CD14-positive monocyte (primary cell): ENCODE results near the gene IL21R. TPM values are rescaled to one million over a fixed set of nuclear protein-coding genes. Genes with fewer than 3 reads are reported as not detected.

ENCODE experiments used
- DNase-seq, 3 donors: peaks; one replicate each; pipeline ENCODE4 v3.0.0-alpha.2; 2011 to 2022
- H2AFZ ChIP-seq: 2 replicates; pipeline ENCODE4 v1.6.0; 2012; ENCODE audit warnings: mild to moderate bottlenecking, low read depth, low read length, inconsistent platforms; ENCODE audit not compliant: insufficient read depth, poor library complexity, severe bottlenecking
- H3K27ac ChIP-seq, 2 donors: 1 replicate in 1 of 2; 2 replicates in 1 of 2; pipeline ENCODE4 v1.5.1; 2012 to 2013; ENCODE audit warnings: low read length in 2 of 2, control low read depth in 1 of 2, inconsistent platforms in 1 of 2, low read depth in 1 of 2, mild to moderate bottlenecking in 1 of 2
- H3K27me3 ChIP-seq, 2 donors: one replicate each; pipeline versions ENCODE4 v1.6.0 to v1.6.1; 2011 to 2013; ENCODE audit warnings: low read length in 2 of 2; ENCODE audit not compliant: control insufficient read depth in 2 of 2, insufficient read depth in 2 of 2
- H3K36me3 ChIP-seq, 2 donors: replicated peaks in 1 of 2; 1 replicate in 1 of 2; 2 replicates in 1 of 2; pipeline versions ENCODE4 v1.5.1 to v1.6.1; 2012 to 2013; ENCODE audit warnings: low read length in 2 of 2, control low read depth in 1 of 2, inconsistent platforms in 1 of 2, mild to moderate bottlenecking in 1 of 2; ENCODE audit not compliant: insufficient read depth in 2 of 2, control insufficient read depth in 1 of 2
- H3K4me1 ChIP-seq, 2 donors: 1 replicate in 1 of 2; 2 replicates in 1 of 2; pipeline versions ENCODE4 v1.5.1 to v1.6.1; 2012 to 2013; ENCODE audit warnings: low read length in 2 of 2, control low read depth in 1 of 2, inconsistent platforms in 1 of 2, mild to moderate bottlenecking in 1 of 2, moderate library complexity in 1 of 2; ENCODE audit not compliant: insufficient read depth in 2 of 2, control insufficient read depth in 1 of 2
- H3K4me2 ChIP-seq: replicated peaks from 2 replicates; pipeline ENCODE3; 2012; ENCODE audit warnings: low read length, moderate library complexity, mild to moderate bottlenecking; ENCODE audit not compliant: poor library complexity, severe bottlenecking; ENCODE audit errors: extremely low read depth
- H3K4me3 ChIP-seq, 3 experiments: fragments of 200-600 bp in 1 of 3; sonication (generic) in 1 of 3; replicated peaks in 1 of 3; 1 replicate in 2 of 3; 2 replicates in 1 of 3; pipeline ENCODE4 v1.5.1; 2011 to 2013; ENCODE audit warnings: low read length in 3 of 3, mild to moderate bottlenecking in 3 of 3, control low read depth in 2 of 3, low read depth in 2 of 3, inconsistent platforms in 1 of 3, moderate library complexity in 1 of 3
- H3K79me2 ChIP-seq: 2 replicates; pipeline ENCODE4 v1.6.0; 2012; ENCODE audit warnings: mild to moderate bottlenecking, control low read depth, inconsistent platforms, low read length, moderate library complexity; ENCODE audit not compliant: insufficient read depth
- H3K9ac ChIP-seq: 2 replicates; pipeline ENCODE4 v1.6.0; 2017; ENCODE audit warnings: low read length, mild to moderate bottlenecking; ENCODE audit not compliant: insufficient read depth, poor library complexity, severe bottlenecking
- H3K9me3 ChIP-seq, 2 donors: replicated peaks in 1 of 2; 1 replicate in 1 of 2; 2 replicates in 1 of 2; pipeline versions ENCODE4 v1.5.1 to v1.6.1; 2012 to 2013; ENCODE audit warnings: low read length in 2 of 2, control low read depth in 1 of 2; ENCODE audit not compliant: control insufficient read depth in 1 of 2, insufficient read depth in 1 of 2
- H4K20me1 ChIP-seq: 2 replicates; pipeline ENCODE4 v1.6.0; 2012; ENCODE audit warnings: mild to moderate bottlenecking, low read length, control low read depth, moderate library complexity; ENCODE audit not compliant: insufficient read depth
- H3K27ac Mint-ChIP-seq, 7 donors: one replicate each; pipeline ENCODE4 v1.8.0; 2020; ENCODE audit warnings: mild to moderate bottlenecking in 7 of 7, mixed read lengths in 7 of 7, moderate library complexity in 6 of 7, inconsistent platforms in 2 of 7
- H3K27me3 Mint-ChIP-seq, 3 donors: one replicate each; pipeline ENCODE4 v1.8.0; 2021 to 2022; ENCODE audit warnings: low read depth in 3 of 3, mild to moderate bottlenecking in 3 of 3, mixed read lengths in 3 of 3, moderate library complexity in 3 of 3, inconsistent platforms in 1 of 3
- H3K36me3 Mint-ChIP-seq, 2 donors: one replicate each; pipeline ENCODE4 v1.8.0; 2020; ENCODE audit warnings: mixed read lengths in 2 of 2, inconsistent platforms in 1 of 2, mild to moderate bottlenecking in 1 of 2
- H3K4me1 Mint-ChIP-seq: one replicate; pipeline ENCODE4 v1.8.0; 2020; ENCODE audit warnings: mild to moderate bottlenecking, mixed read lengths
- H3K4me3 Mint-ChIP-seq, 2 donors: one replicate each; pipeline ENCODE4 v1.8.0; 2020; ENCODE audit warnings: mild to moderate bottlenecking in 2 of 2, mixed read lengths in 2 of 2, moderate library complexity in 1 of 2
- H3K9me3 Mint-ChIP-seq, 7 donors: one replicate each; pipeline ENCODE4 v1.8.0; 2020 to 2022; ENCODE audit warnings: mixed read lengths in 7 of 7, mild to moderate bottlenecking in 6 of 7, moderate library complexity in 6 of 7, inconsistent platforms in 2 of 7
- CTCF ChIP-seq: fragments of 200-600 bp; IDR thresholded peaks from one replicate; pipeline ENCODE4 v1.8.0; 2022; ENCODE audit warnings: antibody characterized with exemption, mild to moderate bottlenecking
- WGBS: methylation state at CpG from one replicate; pipeline ENCODE4 v1.1.5; 2013; ENCODE audit warnings: missing lambda C conversion rate; ENCODE audit not compliant: insufficient coverage; 5-methylcytosine and 5-hydroxymethylcytosine counted together
- intact Hi-C, 2 donors: fragments of 100-400 bp; cut with micrococcal nuclease; formaldehyde crosslinking; loops; one replicate each; pipeline versions ENCODE4 v1.15.0 to v1.15.1; 2023
- polyA plus RNA-seq, 3 donors: library from polyadenylated mRNA; depleted of rRNA in 1 of 3; unstranded in 2 of 3; stranded (reverse) in 1 of 3; fragments of 300-500 nt in 2 of 3; fragments of >200 nt in 1 of 3; fragmentation: Illumina TruSeq in 2 of 3; gene quantifications; 1 replicate in 2 of 3; 2 replicates in 1 of 3; pipeline ENCODE4 v1.2.3, GENCODE V29; 2012 to 2021

IL21R gene
- polyA plus RNA-seq, 3 donors = 1.0 to 1.7 (median 1.4) TPM

GRCh38 chr16:27495191-27495590, 93.2 kb downstream of the IL21R start:
- Histone ChIP-seq H3K36me3 (peaks cover 96 to 100% of the 10 kb centered on the region in 2 donors), H2AFZ (no peak overlapping the region), H3K9ac (no peak overlapping the region), H3K4me1 (no peaks in the 10 kb centered on the region), H3K4me2 (no peak overlapping the region), H3K9me3 (no peaks in the 10 kb centered on the region), H3K27me3 (no peaks in the 10 kb centered on the region), H4K20me1 (no peaks in the 10 kb centered on the region), H3K79me2 (no peaks in the 10 kb centered on the region), H3K4me3 (no peak overlapping the region), H3K27ac (no peak overlapping the region)
- Mint-ChIP-seq H3K4me1 (no peaks in the 10 kb centered on the region), H3K4me3 (no peak overlapping the region), H3K36me3 (peaks cover 84 to 98% of the 10 kb centered on the region in 2 donors), H3K9me3 (no peaks in the 10 kb centered on the region), H3K27ac (peak overlapping the region in 1 of 7 donors; percentile 16), H3K27me3 (peaks cover 0 to 2% (median 0%) of the 10 kb centered on the region in 3 donors)
- DNase-seq = no peak
- WGBS = 95% methylated on average over 9 of the region's 13 CpGs
- intact Hi-C loops = no loop called here
- TF ChIP-seq CTCF = no peak

GRCh38 chr16:27498031-27498825, 96.3 kb downstream of the IL21R start:
- intact Hi-C loops = no loop called here
- peaks cover 88 to 98% of the 10 kb centered on the region in 2 donors for H3K36me3 Mint-ChIP-seq
- peak overlapping the region in 3 of 7 donors; percentile 14 to 37 (median 24) for H3K27ac Mint-ChIP-seq
- H3K9me3 Mint-ChIP-seq = no peaks in the 10 kb centered on the region
- H3K27me3 ChIP-seq = no peaks in the 10 kb centered on the region
- no peak overlapping the region for H3K4me3 Mint-ChIP-seq
- no peak overlapping the region for H3K27ac ChIP-seq
- no peaks in the 10 kb centered on the region for H3K4me1 ChIP-seq
- no peaks in the 10 kb centered on the region for H3K4me1 Mint-ChIP-seq
- no peak for DNase-seq
- H3K9me3 ChIP-seq = no peaks in the 10 kb centered on the region
- peaks cover 0 to 2% (median 0%) of the 10 kb centered on the region in 3 donors for H3K27me3 Mint-ChIP-seq
- no peak for TF ChIP-seq CTCF
- no peaks in the 10 kb centered on the region for H4K20me1 ChIP-seq
- no peak overlapping the region for H2AFZ ChIP-seq
- H3K79me2 ChIP-seq = no peaks in the 10 kb centered on the region
- H3K4me2 ChIP-seq = no peak overlapping the region
- 100% methylated on average over 5 of the region's 9 CpGs for WGBS
- H3K9ac ChIP-seq = no peak overlapping the region
- H3K4me3 ChIP-seq = no peak overlapping the region
- H3K36me3 ChIP-seq = peaks cover 94 to 100% of the 10 kb centered on the region in 2 donors
